GM10248 (cell line): Measurements from ENCODE around the gene CPM.

Experiments used
- CTCF ChIA-PET: fragments of 300-600 bp; sonication (Branson Sonifier 250); formaldehyde crosslinking; extraction: SDS; loops from one replicate; lab custom pipeline; 2021; ENCODE audit warnings: antibody characterized with exemption; lab: Yijun Ruan, JAX
- POLR2A ChIA-PET: fragments of 350-650 bp; sonication (Branson Sonifier 250); formaldehyde crosslinking; extraction: SDS; loops from one replicate; lab custom pipeline; 2020; ENCODE audit warnings: antibody characterized with exemption; lab: Yijun Ruan, JAX
- DNase-seq: peaks from one replicate; pipeline ENCODE4 v3.0.0; 2012; ENCODE audit errors: extremely low spot score
- TF ChIP-seq, protein P1 (sequence below): IDR thresholded peaks from 2 replicates; pipeline ENCODE4 v1.5.1; 2012; ENCODE audit warnings: mild to moderate bottlenecking, low read depth; ENCODE audit errors: extremely low read depth, missing control alignments, control extremely low read depth

CPM gene

GRCh38 chr12:68976395-68976841 lies 43.4 kb upstream of the CPM start:
- TF ChIP-seq, protein P1, sequence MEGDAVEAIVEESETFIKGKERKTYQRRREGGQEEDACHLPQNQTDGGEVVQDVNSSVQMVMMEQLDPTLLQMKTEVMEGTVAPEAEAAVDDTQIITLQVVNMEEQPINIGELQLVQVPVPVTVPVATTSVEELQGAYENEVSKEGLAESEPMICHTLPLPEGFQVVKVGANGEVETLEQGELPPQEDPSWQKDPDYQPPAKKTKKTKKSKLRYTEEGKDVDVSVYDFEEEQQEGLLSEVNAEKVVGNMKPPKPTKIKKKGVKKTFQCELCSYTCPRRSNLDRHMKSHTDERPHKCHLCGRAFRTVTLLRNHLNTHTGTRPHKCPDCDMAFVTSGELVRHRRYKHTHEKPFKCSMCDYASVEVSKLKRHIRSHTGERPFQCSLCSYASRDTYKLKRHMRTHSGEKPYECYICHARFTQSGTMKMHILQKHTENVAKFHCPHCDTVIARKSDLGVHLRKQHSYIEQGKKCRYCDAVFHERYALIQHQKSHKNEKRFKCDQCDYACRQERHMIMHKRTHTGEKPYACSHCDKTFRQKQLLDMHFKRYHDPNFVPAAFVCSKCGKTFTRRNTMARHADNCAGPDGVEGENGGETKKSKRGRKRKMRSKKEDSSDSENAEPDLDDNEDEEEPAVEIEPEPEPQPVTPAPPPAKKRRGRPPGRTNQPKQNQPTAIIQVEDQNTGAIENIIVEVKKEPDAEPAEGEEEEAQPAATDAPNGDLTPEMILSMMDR: no peak
- POLR2A ChIA-PET: no interaction called here
- DNase-seq: no peak

GRCh38 chr12:68975811-68976210 lies 42.8 kb upstream of the CPM start:
- ChIA-PET CTCF (interaction anchor here (0.8 kb wide), 1 partner anchor 584 kb away, joined by 3 read pairs; no protein-coding TSS in a partner anchor), POLR2A (no interaction called here)
- no peak for DNase-seq
- TF ChIP-seq, protein P1: no peak

More at GRCh38 chr12:68976395-68976841, 43.4 kb upstream of the CPM start:
- CTCF ChIA-PET: interaction anchor here (0.8 kb wide), 1 partner anchor 584 kb away, joined by 3 read pairs; no protein-coding TSS in a partner anchor

- CTCF ChIA-PET: no interaction called here
- TF ChIP-seq, protein P1: no peak
- no peak for DNase-seq
- POLR2A ChIA-PET: no interaction called here
These were observed 39.6 kb upstream of the CPM start for GRCh38 chr12:68972595-68972994.

DNA sequence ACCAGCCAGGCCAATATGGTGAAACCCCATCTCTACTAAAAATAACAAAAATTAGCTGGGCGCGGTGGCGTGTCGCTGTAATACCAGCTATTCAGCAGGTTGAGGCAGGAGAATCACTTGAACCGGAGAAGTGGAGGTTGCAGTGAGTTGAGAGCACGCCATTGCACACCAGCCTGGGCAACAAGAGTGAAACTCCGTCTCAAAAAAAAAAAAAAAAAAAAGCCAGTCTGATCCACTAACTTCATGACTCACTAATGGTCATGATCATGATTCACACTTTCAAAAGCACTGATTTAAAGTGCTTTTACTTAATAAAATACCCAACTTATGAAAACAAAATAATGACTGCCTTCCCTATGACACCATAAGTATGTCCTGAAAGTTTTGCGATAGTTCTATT lies 38.4 kb upstream of the CPM start:
- ChIA-PET CTCF (interaction anchor here (1.5 kb wide), 1 partner anchor 8 kb away, joined by 4 read pairs; no protein-coding TSS in a partner anchor), POLR2A (no interaction called here)
- TF ChIP-seq, protein P1: no peak
- DNase-seq: no peak

GRCh38 chr12:68970951-68971350 lies 38.0 kb upstream of the CPM start:
- TF ChIP-seq, protein P1: no peak
- POLR2A ChIA-PET: no interaction called here
- CTCF ChIA-PET: interaction anchor here (1.5 kb wide), 1 partner anchor 8 kb away, joined by 4 read pairs; no protein-coding TSS in a partner anchor
- no peak for DNase-seq

DNA sequence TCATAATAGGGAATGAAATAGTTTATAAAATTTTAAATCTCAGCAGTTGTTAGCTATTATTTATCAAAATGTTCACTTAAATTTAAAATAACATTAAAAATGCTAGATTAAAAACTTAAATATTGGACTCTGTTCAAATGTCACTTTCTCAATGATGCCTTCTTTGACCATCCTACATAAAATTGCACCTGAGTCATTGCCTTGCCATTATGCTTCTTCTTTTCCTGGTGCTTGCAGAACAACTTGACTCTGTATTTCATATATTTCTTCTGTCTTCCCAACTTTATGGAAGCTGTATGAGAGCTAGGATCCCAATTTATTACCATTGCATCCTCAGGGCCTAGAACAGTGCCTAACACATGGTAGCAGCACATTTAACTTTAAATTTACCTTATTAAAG lies 37.3 kb upstream of the CPM start:
- CTCF ChIA-PET: interaction anchor here (1.5 kb wide), 1 partner anchor 9 kb away, joined by 4 read pairs; no protein-coding TSS in a partner anchor
- TF ChIP-seq, protein P1: no peak

GRCh38 chr12:68967046-68967445 lies 34.1 kb upstream of the CPM start:
- ChIA-PET CTCF (interaction anchor here (1.1 to 2.1 kb wide), 4 partner anchors 10 to 24 kb away, joined by 3 to 8 read pairs (median 4); no protein-coding TSS in a partner anchor), POLR2A (no interaction called here)

More for the DNA sequence above, 37.3 kb upstream of the CPM start:
- DNase-seq: no peak
- POLR2A ChIA-PET: no interaction called here

More at GRCh38 chr12:68967046-68967445, 34.1 kb upstream of the CPM start:
- no peak for DNase-seq
- TF ChIP-seq, protein P1: no peak
